SKM-1 (cell line): Measurements from ENCODE around the gene MYO7B.

Experiments
- DNase-seq: peaks from one replicate; lab custom pipeline; 2025; ENCODE audit not compliant: unreplicated experiment; lab: John Stamatoyannopoulos, UW

Gene MYO7B

DNA sequence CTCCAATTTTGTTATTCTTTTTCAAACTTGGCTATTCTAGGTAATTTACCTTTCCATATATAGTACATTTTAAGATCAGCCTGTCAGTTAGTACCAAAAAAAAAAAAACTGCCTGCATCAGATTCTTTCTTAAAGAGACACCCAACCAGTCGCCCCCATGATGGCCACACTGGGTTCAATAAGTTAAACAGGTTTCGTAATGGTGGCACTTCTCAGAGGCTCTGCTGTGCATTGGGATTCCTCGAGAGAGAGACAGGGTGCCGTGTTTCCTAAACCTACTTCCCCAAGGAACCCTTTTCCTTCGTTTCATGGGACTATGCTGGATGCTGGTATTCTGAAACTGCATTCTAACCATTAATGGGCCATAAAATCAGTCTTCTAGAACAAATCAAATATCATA is 37.4 kb downstream of the MYO7B start:
- no peak for DNase-seq

GRCh38 chr2:127573298-127573697 is 37.8 kb downstream of the MYO7B start:
- DNase-seq = no peak

- DNase-seq = no peak
These were observed 38.3 kb downstream of the MYO7B start for GRCh38 chr2:127573771-127574170.

DNA sequence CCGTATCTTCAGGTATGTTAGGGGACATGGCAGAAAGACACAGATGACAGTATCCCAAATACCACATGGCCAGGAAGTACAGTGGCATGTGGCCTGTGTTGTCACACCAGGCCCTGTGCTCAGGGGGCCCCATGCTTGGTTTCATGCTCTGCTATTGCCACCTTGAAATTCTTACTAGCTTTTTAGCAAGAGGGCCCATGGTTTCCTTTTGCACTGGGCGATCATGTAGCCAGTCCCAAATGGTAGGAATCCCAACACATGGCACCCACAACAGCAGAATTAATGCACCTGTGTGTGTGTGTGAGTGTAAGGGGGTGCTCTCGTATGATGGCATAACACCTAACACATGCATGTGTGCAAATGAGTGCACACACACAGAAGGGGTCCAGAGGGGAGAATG is 39.2 kb downstream of the MYO7B start:
- DNase-seq = no peak

DNA sequence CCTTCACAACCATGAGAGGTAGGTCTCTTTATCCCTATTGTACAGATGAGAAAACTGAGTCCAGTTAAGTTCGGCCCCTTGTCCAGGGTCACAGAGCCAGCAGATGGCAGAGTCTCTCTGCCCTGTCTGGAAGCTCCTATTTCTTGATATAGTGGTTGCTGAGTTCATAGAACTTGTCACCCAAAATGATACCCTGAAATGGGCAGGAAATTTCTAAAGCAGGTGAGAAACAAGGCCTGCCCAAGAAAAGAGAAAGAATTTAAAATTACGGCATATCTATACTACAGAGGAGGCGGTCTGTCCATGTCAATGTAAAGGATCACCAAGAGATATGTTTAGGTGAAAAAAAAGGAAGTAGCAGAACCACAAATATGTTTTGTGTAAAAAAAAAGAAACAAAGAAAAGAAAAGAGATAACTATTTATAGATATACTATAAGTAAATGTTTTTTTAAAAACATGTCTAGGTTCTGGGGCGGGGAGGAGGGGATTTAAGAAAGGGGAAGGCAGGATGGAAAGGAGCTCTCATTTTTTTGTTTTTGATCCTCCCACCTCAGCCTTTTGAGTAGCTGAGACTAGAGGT is 39.8 kb downstream of the MYO7B start:
- peak; percentile 56 for DNase-seq

DNA sequence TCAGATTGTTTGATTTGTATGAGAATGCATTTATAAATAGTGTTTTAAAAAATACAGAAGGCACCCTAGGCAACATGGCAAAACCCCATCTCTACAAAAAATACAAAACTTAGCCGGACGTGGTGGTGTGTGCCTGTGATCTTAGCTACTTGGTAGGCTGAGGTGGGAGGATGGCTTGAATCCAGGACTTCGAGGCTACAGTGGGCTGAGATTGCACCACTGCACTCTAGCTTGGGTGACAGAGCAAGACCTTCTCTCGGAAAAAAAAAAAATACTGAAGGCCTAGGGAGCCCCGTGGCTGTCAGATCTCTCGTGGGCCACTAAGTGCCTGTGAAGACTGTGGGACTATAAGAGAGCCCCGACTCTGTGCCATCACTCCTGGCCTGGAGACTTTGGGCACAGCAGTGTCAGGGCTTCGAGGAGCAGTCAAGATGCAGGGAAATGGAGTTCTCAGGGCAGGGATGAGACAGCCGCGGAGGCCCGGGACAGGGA is 40.5 kb downstream of the MYO7B start:
- no peak for DNase-seq

- no peak for DNase-seq
These were observed 41.1 kb downstream of the MYO7B start for GRCh38 chr2:127576433-127577207.

- no peak for DNase-seq
These were observed 41.7 kb downstream of the MYO7B start for GRCh38 chr2:127577208-127577475.

GRCh38 chr2:127577503-127577902 is 42.0 kb downstream of the MYO7B start:
- no peak for DNase-seq

- DNase-seq = no peak
These were observed 42.5 kb downstream of the MYO7B start for GRCh38 chr2:127577973-127578372.

GRCh38 chr2:127578411-127578810 is 42.9 kb downstream of the MYO7B start:
- no peak for DNase-seq

DNA sequence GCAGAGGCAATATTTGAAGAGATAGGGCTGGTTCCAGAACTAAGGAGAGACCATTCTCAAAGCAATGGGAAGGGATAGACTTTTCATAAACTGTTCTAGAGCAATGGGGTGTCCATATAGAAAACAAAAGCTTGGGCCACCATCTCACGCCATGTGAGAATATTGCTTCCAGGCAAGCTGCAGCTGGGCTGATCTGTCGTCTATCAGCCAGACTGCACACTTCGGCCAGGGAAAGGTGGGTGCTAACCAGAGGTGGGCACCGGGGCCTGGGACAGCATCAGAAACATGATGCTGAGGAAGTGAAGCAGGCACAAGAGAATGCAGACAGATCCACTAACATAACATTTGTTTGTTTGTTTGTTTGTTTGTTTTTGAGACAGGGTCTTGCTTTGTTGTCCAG is 43.7 kb downstream of the MYO7B start:
- DNase-seq = no peak

- peak; percentile 45 for DNase-seq
These were observed 44.9 kb downstream of the MYO7B start for GRCh38 chr2:127580167-127581049.

DNA sequence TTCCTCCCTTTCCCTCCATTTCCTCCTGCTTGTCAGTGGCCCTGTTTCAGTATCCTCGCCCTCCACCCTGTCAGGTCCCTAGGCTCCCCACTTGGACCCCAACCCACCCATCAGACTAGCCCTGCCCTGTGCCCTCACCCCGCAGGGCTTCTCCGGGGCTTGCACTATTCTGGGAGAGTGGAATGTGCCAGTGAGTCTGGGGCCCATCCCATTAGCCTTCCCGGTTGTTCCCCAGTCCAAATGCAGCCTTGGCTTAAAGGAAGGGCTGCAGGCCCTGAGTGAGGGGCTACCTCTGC is 45.5 kb downstream of the MYO7B start:
- no peak for DNase-seq

DNA sequence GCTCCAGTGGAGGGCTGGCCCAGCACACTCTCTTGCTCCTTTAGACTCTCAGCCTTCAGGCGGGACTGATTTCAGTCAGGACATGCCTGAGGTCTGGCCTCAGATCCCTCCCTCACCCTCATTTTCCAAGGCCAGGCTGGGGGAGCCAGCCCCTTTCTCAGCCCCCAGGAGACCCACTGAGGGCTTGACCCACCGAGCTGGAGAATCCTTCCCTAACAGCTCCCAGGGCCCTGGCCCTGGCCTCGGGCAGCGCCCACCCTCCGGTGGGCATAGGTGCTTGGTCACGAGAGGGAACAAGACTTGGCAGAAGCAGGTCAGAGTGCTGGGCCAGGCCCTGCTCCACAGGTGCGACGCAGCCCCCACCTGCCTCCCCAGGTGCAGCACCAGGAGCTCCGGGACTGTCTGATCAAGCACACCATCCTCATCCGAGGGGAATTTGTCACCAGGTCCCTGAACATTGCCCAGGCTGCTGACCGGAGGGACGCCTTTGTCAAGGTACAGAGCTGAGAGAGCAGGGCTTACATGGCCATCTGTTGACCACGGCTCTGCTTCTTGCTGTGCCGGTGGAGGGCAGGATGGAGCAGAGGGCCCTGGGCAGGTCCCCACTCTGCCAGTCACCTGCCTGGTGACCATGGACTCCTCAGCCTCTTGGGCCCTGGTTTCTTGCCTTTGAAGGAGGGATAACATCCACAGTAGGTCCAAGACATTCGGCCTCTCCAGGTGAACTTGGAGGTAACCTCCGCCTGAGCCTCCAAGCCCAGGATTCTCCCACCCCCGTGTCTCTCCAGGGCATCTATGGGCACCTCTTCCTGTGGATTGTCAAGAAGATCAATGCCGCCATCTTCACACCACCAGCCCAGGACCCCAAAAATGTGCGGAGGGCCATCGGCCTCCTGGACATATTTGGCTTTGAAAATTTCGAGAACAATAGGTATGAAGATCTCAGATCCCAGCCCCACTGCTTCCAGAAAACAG is 46.3 kb downstream of the MYO7B start:
- DNase-seq = no peak

- DNase-seq = no peak
These were observed 47.7 kb downstream of the MYO7B start for GRCh38 chr2:127582863-127583861.

DNA sequence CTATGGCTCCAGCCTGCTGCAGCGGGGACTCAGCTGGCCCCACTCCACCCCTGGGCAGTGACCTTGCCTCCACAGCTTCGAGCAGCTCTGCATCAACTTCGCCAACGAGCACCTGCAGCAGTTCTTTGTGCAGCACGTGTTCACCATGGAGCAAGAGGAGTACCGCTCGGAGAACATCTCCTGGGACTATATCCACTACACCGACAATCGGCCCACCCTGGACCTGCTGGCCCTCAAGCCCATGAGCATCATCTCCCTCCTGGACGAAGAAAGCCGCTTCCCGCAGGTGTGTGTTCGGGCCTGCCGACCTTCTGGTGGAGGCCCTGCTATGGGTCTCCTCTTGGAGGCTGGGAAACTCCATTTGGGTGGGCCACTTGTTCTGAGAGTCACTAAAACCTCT is 48.6 kb downstream of the MYO7B start:
- DNase-seq = no peak

GRCh38 chr2:127584516-127585033 is 49.1 kb downstream of the MYO7B start:
- no peak for DNase-seq

GRCh38 chr2:127585270-127585807 is 49.9 kb downstream of the MYO7B start:
- no peak for DNase-seq
